ENCODE measurements around the gene OR4A47. TPM values are rescaled to one million over a fixed set of nuclear protein-coding genes. Genes with fewer than 3 reads are reported as not detected.
"Not testable (repeated sequence)": the region's sequence is repeated elsewhere in the genome, so short reads cannot be mapped to it uniquely, and the experiment has no call there.

OR4A47 gene
- total RNA-seq: not detected in 2 replicates

GRCh38 chr11:48488493-48488892, at the start of gene OR4A47:
TSS of gene OR4A47 (plus strand) at chr11:48488793. CDS start at chr11:48488793, 0 bp downstream.
- DNase-seq (ENCODE audit: insufficient read length, low spot score, missing footprints); H4K20me1 ChIP-seq (ENCODE audit: insufficient read depth, low read length); H3K4me1 ChIP-seq (ENCODE audit: insufficient read depth, low read length); H3K79me2 ChIP-seq (ENCODE audit: insufficient read depth, low read length); H3K27ac ChIP-seq (ENCODE audit: low read depth, low read length); H3K4me3 ChIP-seq (ENCODE audit: insufficient read depth, low read length); H3K4me2 ChIP-seq (ENCODE audit: insufficient read depth, low read length); H3K27me3 ChIP-seq (ENCODE audit: insufficient read depth, low read length); H3K36me3 ChIP-seq (ENCODE audit: insufficient read depth, low read length); H2AFZ ChIP-seq (ENCODE audit: low read length); H3K9me3 ChIP-seq (ENCODE audit: low read depth, low read length): not testable (repeated sequence)

GRCh38 chr11:48455909-48456308, 32.7 kb upstream of the OR4A47 start:
- H3K27ac ChIP-seq (ENCODE audit: low read depth, low read length); H3K27me3 ChIP-seq (ENCODE audit: insufficient read depth, low read length); H3K4me3 ChIP-seq (ENCODE audit: insufficient read depth, low read length); H3K4me2 ChIP-seq (ENCODE audit: insufficient read depth, low read length); H3K36me3 ChIP-seq (ENCODE audit: insufficient read depth, low read length); DNase-seq (ENCODE audit: insufficient read length, low spot score, missing footprints); H3K9me3 ChIP-seq (ENCODE audit: low read depth, low read length); H4K20me1 ChIP-seq (ENCODE audit: insufficient read depth, low read length); H3K4me1 ChIP-seq (ENCODE audit: insufficient read depth, low read length); H3K79me2 ChIP-seq (ENCODE audit: insufficient read depth, low read length); H2AFZ ChIP-seq (ENCODE audit: low read length): not testable (repeated sequence)

GRCh38 chr11:48473966-48474365, 14.6 kb upstream of the OR4A47 start:
- H3K4me3 ChIP-seq (ENCODE audit: insufficient read depth, low read length); H3K27me3 ChIP-seq (ENCODE audit: insufficient read depth, low read length); DNase-seq (ENCODE audit: insufficient read length, low spot score, missing footprints); H2AFZ ChIP-seq (ENCODE audit: low read length); H3K27ac ChIP-seq (ENCODE audit: low read depth, low read length); H3K4me1 ChIP-seq (ENCODE audit: insufficient read depth, low read length); H4K20me1 ChIP-seq (ENCODE audit: insufficient read depth, low read length); H3K4me2 ChIP-seq (ENCODE audit: insufficient read depth, low read length); H3K9me3 ChIP-seq (ENCODE audit: low read depth, low read length); H3K36me3 ChIP-seq (ENCODE audit: insufficient read depth, low read length); H3K79me2 ChIP-seq (ENCODE audit: insufficient read depth, low read length): not testable (repeated sequence)

GRCh38 chr11:48474703-48475102, 13.9 kb upstream of the OR4A47 start:
- not testable (repeated sequence) for H3K9me3 ChIP-seq (ENCODE audit: low read depth, low read length); H3K79me2 ChIP-seq (ENCODE audit: insufficient read depth, low read length); DNase-seq (ENCODE audit: insufficient read length, low spot score, missing footprints); H3K27me3 ChIP-seq (ENCODE audit: insufficient read depth, low read length); H3K4me2 ChIP-seq (ENCODE audit: insufficient read depth, low read length); H3K4me3 ChIP-seq (ENCODE audit: insufficient read depth, low read length); H3K36me3 ChIP-seq (ENCODE audit: insufficient read depth, low read length); H3K27ac ChIP-seq (ENCODE audit: low read depth, low read length); H3K4me1 ChIP-seq (ENCODE audit: insufficient read depth, low read length); H4K20me1 ChIP-seq (ENCODE audit: insufficient read depth, low read length); H2AFZ ChIP-seq (ENCODE audit: low read length)

GRCh38 chr11:48506169-48506568, 17.6 kb downstream of the OR4A47 start:
- not testable (repeated sequence) for H3K27me3 ChIP-seq (ENCODE audit: insufficient read depth, low read length); H3K4me1 ChIP-seq (ENCODE audit: insufficient read depth, low read length); H3K9me3 ChIP-seq (ENCODE audit: low read depth, low read length); H3K4me2 ChIP-seq (ENCODE audit: insufficient read depth, low read length); H2AFZ ChIP-seq (ENCODE audit: low read length); H4K20me1 ChIP-seq (ENCODE audit: insufficient read depth, low read length); H3K79me2 ChIP-seq (ENCODE audit: insufficient read depth, low read length); H3K4me3 ChIP-seq (ENCODE audit: insufficient read depth, low read length); H3K36me3 ChIP-seq (ENCODE audit: insufficient read depth, low read length); DNase-seq (ENCODE audit: insufficient read length, low spot score, missing footprints); H3K27ac ChIP-seq (ENCODE audit: low read depth, low read length)

GRCh38 chr11:48538991-48539390, 50.4 kb downstream of the OR4A47 start:
- Histone ChIP-seq H3K36me3 (ENCODE audit: insufficient read depth, low read length) (no peaks in the 10 kb centered on the region), H4K20me1 (ENCODE audit: insufficient read depth, low read length) (no peaks in the 10 kb centered on the region), H3K9me3 (ENCODE audit: low read depth, low read length) (peaks cover 2% of the 10 kb centered on the region), H3K4me2 (ENCODE audit: insufficient read depth, low read length) (no peak overlapping the region), H3K79me2 (ENCODE audit: insufficient read depth, low read length) (no peaks in the 10 kb centered on the region), H3K4me1 (ENCODE audit: insufficient read depth, low read length) (no peaks in the 10 kb centered on the region), H2AFZ (ENCODE audit: low read length) (no peak overlapping the region), H3K27me3 (ENCODE audit: insufficient read depth, low read length) (no peaks in the 10 kb centered on the region), H3K27ac (ENCODE audit: low read depth, low read length) (no peak overlapping the region), H3K4me3 (ENCODE audit: insufficient read depth, low read length) (no peak overlapping the region)
- no peak for TF ChIP-seq CTCF (IDR thresholded peaks at IDR 0.05; ENCODE audit: extremely low read depth, low read depth, low read length)
- no peak for DNase-seq (ENCODE audit: insufficient read length, low spot score, missing footprints)

Other genes starting within 250 kb of the OR4A47 start
- not detected in 2 replicates for gene OR4X2, start 243.7 kb upstream of the OR4A47 start, total RNA-seq
- gene OR4X1, start 224.9 kb upstream of the OR4A47 start, total RNA-seq: not detected in 2 replicates
- not detected in 2 replicates for gene OR4S1, start 182.6 kb upstream of the OR4A47 start, total RNA-seq
- not detected in 2 replicates for gene OR4C3, start 163.9 kb upstream of the OR4A47 start, total RNA-seq
- not detected in 2 replicates for gene OR4C5, start 122.3 kb upstream of the OR4A47 start, total RNA-seq